HG03469 (cell line): ENCODE data around the gene GCDH.
"Not testable (repeated sequence)": the region's sequence is repeated elsewhere in the genome, so short reads cannot be mapped to it uniquely, and the experiment has no call there.

Experiments
- ATAC-seq: cut with Tn5 transposase; IDR thresholded peaks from one replicate; pipeline ENCODE4 v1.9.1; 2021; ENCODE audit warnings: mild to moderate bottlenecking, moderate library complexity, moderate number of reproducible peaks; ENCODE audit not compliant: unreplicated experiment

GCDH gene

GRCh38 chr19:12890787-12891552 lies at the start of gene GCDH:
Gene GCDH, plus strand, starts transcription at chr19:12891160. Its CDS starts 145 bp downstream, at chr19:12891305.
- no peak for ATAC-seq

GRCh38 chr19:12842511-12842910 lies 48.4 kb upstream of the GCDH start:
- ATAC-seq: no peak

- ATAC-seq: no peak
Measured at GRCh38 chr19:12843328-12843727, 47.6 kb upstream of the GCDH start.

- ATAC-seq: no peak
Measured at GRCh38 chr19:12843999-12844732, 46.8 kb upstream of the GCDH start.

GRCh38 chr19:12846613-12847012 lies 44.3 kb upstream of the GCDH start:
- not testable (repeated sequence) for ATAC-seq

GRCh38 chr19:12847159-12848139 lies 43.5 kb upstream of the GCDH start:
- no peak for ATAC-seq

- ATAC-seq: no peak
Measured at GRCh38 chr19:12856653-12857052, 34.3 kb upstream of the GCDH start.

GRCh38 chr19:12858041-12858928 lies 32.7 kb upstream of the GCDH start:
- no peak for ATAC-seq

- ATAC-seq: no peak
Measured at GRCh38 chr19:12859546-12859945, 31.4 kb upstream of the GCDH start.

GRCh38 chr19:12864143-12864542 lies 26.8 kb upstream of the GCDH start:
- no peak for ATAC-seq

- ATAC-seq: no peak
Measured at GRCh38 chr19:12864721-12865715, 25.9 kb upstream of the GCDH start.

GRCh38 chr19:12865746-12866415 lies 25.1 kb upstream of the GCDH start:
- ATAC-seq: no peak

GRCh38 chr19:12866416-12867119 lies 24.4 kb upstream of the GCDH start:
- ATAC-seq: no peak

GRCh38 chr19:12867120-12868099 lies 23.6 kb upstream of the GCDH start:
- ATAC-seq: no peak

GRCh38 chr19:12868540-12869112 lies 22.3 kb upstream of the GCDH start:
- ATAC-seq: no peak

- ATAC-seq: no peak
Measured at GRCh38 chr19:12871681-12872080, 19.3 kb upstream of the GCDH start.
